Activated CD4-positive, alpha-beta T cell treated with anti-CD3 and anti-CD28 coated beads, Interleukin-10, Interleukin-2, amounts not matched to agents 100 ng/mL and 50 ng/mL, durations not matched to agents 16 hours and 8 hours (primary cell): ENCODE data around the gene CRIP3.
"Not testable (repeated sequence)": the region's sequence is repeated elsewhere in the genome, so short reads cannot be mapped to it uniquely, and the experiment has no call there.

Experiments used
- DNase-seq: peaks from one replicate; pipeline ENCODE4 v3.0.0-alpha.2; 2020

The CRIP3 gene

GRCh38 chr6:43308101-43308989 lies at the start of gene CRIP3:
CRIP3 (minus strand) TSS chr6:43308826; CDS start chr6:43308792, 34 bp downstream.
- peak; percentile 52 for DNase-seq

- DNase-seq, result no peak
Measured at GRCh38 chr6:43355862-43356590, 47.4 kb upstream of the CRIP3 start.

GRCh38 chr6:43351951-43352350 lies 43.3 kb upstream of the CRIP3 start:
- DNase-seq, result not testable (repeated sequence)

- no peak for DNase-seq
Measured at GRCh38 chr6:43347444-43347843, 38.8 kb upstream of the CRIP3 start.

- no peak for DNase-seq
Measured at GRCh38 chr6:43347021-43347420, 38.4 kb upstream of the CRIP3 start.

- DNase-seq, result not testable (repeated sequence)
Measured at GRCh38 chr6:43346243-43346642, 37.6 kb upstream of the CRIP3 start.

- DNase-seq, result no peak
Measured at GRCh38 chr6:43339168-43339567, 30.5 kb upstream of the CRIP3 start.

GRCh38 chr6:43338243-43338642 lies 29.6 kb upstream of the CRIP3 start:
- no peak for DNase-seq

- no peak for DNase-seq
Measured at GRCh38 chr6:43336382-43336781, 27.8 kb upstream of the CRIP3 start.

- DNase-seq, result no peak
Measured at GRCh38 chr6:43335469-43335868, 26.8 kb upstream of the CRIP3 start.

GRCh38 chr6:43334466-43335095 lies 26.0 kb upstream of the CRIP3 start:
- DNase-seq, result peak; percentile 5

GRCh38 chr6:43331891-43332290 lies 23.3 kb upstream of the CRIP3 start:
- no peak for DNase-seq

GRCh38 chr6:43331470-43331869 lies 22.8 kb upstream of the CRIP3 start:
- DNase-seq, result no peak

- no peak for DNase-seq
Measured at GRCh38 chr6:43328528-43328927, 19.9 kb upstream of the CRIP3 start.

GRCh38 chr6:43325876-43326275 lies 17.2 kb upstream of the CRIP3 start:
- DNase-seq, result no peak

GRCh38 chr6:43318011-43318410 lies 9.4 kb upstream of the CRIP3 start:
- DNase-seq, result no peak

GRCh38 chr6:43313813-43314212 lies 5.2 kb upstream of the CRIP3 start:
- no peak for DNase-seq

- DNase-seq, result no peak
Measured at GRCh38 chr6:43311666-43312065, 3.0 kb upstream of the CRIP3 start.

- DNase-seq, result no peak
Measured at GRCh38 chr6:43310624-43311023, 2.0 kb upstream of the CRIP3 start.

GRCh38 chr6:43310134-43310533 lies 1.5 kb upstream of the CRIP3 start:
- no peak for DNase-seq

- DNase-seq, result no peak
Measured at GRCh38 chr6:43308990-43309477, 408 bp upstream of the CRIP3 start.

GRCh38 chr6:43307451-43308100 lies 1.1 kb downstream of the CRIP3 start:
- DNase-seq, result no peak

- no peak for DNase-seq
Measured at GRCh38 chr6:43306086-43306485, 2.5 kb downstream of the CRIP3 start.
